Superior temporal gyrus (tissue), 1 donor: ENCODE data around the gene SLC25A15.
"Not testable (repeated sequence)": the region's sequence is repeated elsewhere in the genome, so short reads cannot be mapped to it uniquely, and the experiment has no call there.

Experiments used
- DNase-seq: peaks from one replicate; pipeline ENCODE4 v3.0.0-alpha.2; 2016; ENCODE audit errors: extremely low spot score

SLC25A15 gene

DNA sequence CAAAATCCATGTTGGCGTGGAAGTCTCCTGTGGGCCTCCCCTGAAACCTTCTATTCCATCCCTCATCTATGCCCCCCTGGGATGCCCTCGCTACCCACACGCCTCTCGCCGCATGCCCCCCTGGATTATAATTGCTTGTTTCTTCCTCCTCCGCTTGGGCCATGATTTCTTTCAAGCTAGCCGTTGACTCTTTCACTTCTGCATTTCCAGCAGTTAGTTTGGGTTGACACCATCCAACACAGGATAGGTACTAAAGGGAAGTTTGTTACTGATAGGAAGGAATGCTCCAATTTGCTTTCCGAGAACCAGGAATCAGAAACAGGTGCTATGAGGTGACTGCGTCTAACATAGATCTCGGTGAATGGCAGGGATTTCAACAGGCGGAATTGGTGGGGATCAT lies 7.7 kb upstream of the SLC25A15 start:
- no peak for DNase-seq

DNA sequence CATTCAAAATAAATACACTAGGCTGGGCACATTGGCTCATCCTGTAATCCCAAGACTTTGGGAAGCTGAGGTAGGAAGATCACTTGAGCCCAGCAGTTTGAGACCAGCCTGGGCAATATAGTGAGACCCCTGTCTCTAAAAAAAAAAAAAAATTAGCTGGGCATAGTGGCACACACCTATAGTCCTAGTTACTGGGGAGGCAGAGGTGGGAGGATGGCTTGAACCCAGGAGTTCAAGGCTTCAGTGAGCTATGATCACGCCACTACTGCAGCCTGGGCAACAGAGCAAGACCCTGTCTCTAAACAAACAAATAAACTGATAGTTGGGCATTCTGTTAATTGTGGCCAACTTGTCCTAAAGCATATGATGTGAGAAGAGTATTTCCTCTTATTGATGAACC lies 6.4 kb upstream of the SLC25A15 start:
- not testable (repeated sequence) for DNase-seq

DNA sequence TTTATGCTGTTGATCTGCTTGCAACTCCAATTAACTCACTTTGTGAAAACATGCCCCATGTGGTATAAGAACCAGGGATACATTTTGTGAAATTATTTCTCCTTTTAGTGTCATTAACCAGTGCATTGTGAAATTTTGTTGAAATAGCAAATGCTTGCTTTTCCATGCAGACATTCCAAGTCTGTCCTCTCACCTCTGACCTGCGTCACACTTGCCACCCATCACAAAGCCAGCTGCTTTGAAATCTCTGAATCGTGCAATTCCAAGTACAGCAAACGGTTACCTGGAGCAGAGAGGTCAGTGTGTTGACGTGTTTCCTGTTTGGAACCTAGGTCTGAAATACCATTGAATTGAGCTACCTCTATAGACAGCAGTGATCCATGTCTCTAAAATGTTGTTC lies 4.9 kb upstream of the SLC25A15 start:
- no peak for DNase-seq

DNA sequence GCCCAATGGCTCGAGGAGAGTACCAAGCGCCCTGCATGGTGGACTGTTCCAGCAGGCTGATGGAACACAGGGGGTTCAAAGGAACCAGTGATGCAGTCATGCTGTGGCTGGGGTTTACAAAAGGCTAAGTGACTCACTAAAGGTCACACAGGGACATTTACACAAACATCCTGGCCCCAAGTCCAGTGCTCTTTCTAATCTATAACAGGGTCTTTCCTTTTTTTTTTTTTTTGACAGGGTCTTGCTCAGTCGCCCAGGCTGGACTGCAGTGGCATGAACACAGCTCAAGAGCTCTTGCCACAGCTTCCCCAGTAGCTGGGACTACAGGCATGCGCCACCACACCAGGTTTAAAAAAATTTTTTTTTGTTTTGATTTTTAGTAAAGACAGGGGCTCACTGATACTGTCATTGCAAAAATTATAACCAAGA lies 2.8 kb upstream of the SLC25A15 start:
- DNase-seq: no peak

DNA sequence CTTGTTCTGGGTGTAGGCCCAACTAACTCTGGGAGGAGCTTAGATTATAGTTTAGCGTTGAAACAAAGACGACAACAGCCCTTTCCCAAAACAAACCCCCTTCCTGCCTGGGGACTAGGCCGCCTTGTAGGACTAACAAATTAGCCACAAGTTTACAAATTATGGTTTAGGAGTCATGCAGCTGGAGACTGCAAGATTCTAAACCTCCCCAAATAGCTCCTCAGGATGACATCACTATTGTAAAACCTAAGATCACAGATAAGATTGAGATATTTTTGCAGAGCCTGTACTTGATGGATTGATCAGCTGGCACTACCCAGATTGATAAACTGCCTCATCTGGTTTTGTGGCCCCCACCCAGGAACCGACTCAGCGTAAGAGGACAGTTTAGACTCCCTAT lies 2.3 kb upstream of the SLC25A15 start:
- DNase-seq: no peak

DNA sequence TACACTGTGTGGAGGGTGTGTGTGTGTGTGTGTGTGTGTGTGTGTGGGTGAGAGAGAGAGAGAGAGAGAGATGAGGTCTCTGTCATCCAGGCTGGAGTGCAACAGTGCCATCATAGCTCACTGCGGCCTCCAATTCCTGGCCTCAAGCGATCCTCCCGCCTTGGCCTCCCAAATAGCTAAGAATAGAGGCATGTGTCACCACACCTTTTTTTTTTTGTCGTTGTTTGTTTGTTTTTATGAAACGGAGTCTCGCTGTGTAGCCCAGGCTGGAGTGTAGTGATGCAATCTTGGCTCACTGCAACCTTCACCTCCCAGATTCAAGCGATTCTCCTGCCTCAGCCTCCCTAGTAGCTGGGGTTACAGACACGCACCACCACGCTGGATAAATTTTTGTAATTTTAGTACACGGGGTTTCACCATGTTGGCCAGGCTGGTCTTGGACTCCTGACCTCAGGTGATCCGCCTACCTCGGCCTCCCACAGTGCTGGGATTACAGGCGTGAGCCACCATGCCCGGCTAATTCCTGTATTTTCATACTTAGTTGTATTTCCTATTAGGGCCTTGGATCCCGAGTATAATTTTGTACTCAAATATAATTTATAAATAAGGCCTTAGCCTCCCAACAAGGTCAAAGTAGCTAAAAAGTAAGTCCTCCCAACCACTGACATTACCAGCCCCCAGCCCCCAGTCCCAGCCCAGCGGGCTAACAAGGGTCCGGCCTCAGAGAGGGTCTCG lies 704 bp upstream of the SLC25A15 start:
- not testable (repeated sequence) for DNase-seq

DNA sequence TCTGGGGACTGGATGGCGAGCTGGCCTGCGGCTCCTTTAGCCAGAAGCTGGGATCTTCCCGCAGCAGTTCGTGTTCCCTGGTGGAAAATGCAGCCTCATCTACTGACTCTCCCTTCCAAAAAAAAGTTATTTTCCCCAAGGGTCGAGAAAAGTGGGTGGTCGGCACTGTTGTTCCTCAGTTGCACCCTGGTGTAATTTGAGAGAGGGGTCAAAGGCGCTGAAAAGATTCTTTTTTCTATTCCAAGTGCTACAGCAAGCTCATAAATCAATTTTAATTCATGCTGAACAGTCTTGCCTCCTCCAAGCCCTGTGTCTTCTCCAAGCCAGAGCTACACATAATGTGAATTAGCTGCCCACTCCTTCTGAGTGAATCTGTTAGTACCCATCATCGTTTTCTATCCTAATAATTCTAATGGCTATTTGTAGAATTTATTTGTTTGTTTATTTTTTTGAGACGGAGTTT lies 774 bp downstream of the SLC25A15 start:
- no peak for DNase-seq

DNA sequence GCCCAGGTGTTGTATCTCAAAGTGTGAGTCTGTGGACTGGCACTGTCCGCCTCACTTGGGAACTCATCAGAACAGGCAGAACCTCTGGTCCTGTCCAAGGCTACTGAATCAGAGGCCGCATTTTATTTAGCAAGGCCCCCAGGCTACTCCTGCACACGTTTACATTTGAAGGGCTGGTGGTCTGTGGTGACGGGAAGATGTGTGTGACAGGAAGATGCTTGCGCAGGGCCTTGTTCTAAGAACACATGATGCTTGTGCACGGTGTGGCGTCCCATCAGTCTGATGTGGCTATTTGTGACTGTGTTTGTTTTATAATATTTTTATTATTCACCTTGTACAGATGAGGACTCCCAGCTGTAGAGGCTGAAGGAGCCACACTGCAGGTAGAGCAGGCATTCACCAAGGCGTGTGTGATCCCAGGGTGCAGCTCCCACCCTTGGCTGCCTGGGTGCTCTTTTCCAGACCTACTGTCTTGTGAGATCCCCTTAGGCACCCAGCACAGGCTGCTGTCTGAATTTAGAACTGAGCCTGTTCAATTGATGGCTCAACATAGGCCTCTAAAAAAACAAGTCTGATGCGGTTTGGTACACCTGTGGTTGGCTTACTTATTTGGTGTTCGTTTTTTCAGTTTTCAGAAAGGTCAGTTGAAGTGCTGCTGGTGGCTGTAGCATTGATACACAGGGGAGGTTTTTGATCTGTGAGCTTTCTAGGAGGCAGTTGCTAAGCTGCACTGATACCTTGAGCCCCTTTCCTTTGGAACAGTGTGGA lies 3.1 kb downstream of the SLC25A15 start:
- no peak for DNase-seq

DNA sequence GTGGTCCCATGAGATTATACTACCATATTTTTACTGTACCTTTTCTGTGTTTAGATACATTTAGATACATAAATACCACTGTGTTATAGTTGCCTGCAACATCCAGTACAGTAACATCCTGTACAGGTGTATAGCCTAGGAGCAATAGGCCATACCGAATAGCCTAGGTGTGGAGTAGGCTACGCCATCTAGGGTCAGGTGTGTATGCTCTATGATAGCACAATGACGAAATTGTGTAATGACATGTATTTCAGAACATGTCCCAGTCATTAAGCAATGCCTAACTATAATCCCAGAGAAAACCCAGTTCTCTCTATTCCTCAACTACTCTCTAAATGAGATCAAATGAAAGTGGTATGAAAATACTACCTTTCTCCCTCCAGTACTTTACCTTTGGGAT lies 3.9 kb downstream of the SLC25A15 start:
- DNase-seq: no peak

DNA sequence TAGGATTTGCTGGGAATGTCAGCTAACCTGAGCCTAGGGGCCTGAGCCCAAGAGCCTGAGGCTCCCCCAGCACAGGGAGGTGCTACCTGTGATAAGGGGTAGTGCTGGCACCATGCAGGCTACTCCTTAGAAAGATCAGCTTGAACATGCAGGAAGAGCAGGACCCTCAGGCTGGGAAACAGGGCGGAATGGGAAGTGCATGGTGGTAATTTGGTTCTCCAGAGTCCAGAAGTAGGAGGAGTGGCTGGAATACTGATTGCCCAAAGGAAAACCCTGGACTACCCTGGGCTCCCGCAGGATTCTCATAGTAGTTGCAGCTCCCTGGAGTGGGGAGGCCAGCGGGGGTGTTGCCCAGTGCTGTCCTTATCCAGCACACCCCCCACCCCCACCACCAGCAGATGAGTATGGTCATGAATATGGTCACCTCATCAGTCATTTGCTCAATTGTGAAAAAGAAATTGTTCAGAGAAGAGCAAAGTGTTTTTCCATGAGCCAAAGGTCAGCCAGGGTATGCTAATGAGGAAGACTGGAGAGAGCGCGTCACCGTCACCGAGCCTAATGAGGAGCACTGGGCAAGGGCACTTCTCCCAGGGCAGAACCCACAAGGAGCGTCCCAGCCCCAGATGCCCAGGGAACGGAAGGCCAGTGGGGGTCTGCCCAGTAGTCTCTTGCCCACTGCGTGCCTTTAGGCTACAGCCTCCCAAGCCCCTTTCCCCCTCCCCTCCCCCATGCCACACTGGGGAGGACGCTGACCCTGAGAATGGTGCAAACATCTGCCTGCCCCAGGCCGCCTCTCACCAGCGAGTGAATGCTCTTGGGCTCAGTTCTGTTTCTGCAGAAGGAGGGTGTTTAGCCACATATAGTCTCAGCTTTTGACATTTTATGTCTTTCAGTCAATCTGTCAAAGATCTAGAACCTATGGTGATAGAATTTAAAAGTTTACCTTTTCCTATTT lies 5.3 kb downstream of the SLC25A15 start:
- DNase-seq: no peak

DNA sequence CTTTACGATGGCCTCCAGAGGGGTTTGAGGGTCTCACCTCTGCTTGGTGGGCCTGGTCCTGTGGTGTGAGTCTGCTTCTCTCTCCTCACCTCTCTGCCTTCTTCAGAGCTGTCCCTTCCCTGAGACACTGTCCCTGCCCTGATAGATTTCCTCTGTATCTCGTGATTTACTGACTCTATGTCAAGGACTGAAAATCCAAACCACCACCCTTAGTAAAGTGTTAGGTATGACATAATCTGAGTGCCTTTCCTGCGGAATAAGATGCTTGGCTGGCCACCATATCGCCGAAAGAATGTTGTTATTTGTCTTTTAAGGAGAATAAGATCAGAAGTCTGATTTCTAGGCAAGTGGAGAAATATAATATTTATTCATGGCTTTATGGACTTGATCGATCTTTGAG lies 7.2 kb downstream of the SLC25A15 start:
- no peak for DNase-seq

DNA sequence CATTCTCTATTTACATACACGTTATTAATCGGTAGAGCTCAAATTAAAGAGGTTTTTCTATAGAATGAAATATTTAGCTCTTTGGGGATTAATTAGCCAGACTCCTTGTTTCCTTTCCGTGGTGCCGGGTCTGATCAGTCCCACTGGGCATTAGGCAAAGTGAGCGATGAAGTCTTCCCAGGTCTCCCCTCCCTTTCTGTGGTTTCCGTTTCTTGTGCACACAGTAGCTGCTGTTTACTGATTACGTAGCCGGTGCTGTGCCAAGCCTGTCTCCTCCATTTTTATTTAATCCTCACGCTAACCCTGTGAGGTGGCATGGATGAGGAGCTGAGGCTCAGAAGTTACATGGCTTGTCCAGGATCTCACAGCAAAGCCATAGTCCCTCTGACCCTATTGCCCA lies 9.0 kb downstream of the SLC25A15 start:
- DNase-seq: no peak

DNA sequence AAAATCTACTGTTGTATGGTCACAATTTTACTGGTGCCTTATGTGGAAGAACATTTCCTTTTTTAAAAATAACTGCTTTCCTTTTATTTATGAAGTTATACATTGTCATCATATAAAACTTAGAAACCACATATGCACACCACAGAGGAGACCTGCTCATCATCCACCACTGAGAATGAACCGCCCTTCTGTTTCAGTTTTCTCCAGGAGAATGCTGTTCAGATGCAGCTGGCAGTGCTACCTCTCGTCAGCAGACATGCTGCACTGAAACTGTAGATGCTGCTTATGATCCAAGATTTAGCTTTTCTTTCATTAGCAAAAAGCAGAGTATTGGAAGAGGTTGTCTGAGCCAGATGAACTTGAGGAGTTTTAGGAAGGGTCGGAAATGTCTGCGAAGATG lies 10.1 kb downstream of the SLC25A15 start:
- DNase-seq: no peak

DNA sequence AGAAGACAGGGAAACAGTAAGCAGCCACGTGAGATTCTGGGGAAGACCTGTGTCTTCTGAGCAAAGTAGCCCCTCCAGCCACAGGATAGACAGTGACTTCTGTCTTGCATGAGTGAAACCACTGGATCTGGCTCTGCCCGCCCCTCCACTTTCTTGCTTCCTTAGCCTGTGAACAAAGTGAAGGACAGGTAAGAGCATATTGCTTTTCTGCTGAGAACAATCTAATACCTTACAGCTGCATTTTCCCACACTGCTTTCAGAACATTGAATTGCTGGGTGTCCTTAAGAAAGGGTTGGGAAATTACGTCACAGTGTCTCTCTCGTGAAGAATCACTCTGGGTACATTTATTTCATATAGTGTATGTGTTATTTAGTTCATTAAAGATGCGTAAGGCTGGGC lies 11.1 kb downstream of the SLC25A15 start:
- no peak for DNase-seq

DNA sequence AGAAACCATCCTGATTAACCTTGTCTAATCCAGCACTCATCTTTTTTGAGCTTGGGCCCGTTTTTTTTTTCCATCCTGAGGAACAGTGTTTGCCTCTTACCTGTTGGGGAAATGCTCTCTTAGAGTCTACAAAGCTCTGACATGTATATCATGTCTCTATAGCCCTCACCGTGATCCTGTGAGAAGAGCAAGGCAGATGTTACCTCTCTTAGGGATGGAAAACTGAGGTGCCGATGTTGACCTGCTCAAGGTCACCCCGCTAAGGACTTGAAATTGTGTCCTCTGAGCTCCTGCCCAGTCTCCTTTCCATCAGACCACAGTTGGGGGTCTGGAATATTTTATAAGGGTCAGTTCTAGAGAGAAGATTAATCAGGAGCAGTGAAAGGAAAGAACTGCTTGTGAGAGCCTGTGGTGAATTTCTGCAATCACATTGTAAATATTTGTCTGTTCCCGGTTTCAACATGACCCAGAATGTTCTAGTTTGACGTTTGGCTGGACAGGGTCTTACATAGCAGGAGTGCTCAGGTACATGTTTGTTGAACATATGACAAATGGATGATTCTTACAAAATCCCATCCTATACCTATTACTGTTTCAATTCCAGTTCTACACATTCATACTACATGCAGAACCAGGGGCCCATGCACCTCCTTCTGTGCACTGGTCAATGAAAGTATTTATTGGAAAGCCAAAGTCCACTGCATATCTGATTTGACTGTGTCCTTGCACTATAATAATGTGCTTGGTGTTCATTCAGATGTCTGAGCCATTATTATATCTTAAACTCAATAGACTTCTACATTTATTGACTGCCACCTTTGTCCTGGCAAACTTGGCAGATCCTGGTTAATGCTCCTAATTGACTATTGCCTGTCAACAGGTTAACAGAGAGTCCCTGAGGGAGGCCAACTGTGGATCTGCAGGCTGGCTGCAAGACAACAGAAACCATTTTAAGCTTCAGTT lies 12.1 kb downstream of the SLC25A15 start:
- DNase-seq: no peak

DNA sequence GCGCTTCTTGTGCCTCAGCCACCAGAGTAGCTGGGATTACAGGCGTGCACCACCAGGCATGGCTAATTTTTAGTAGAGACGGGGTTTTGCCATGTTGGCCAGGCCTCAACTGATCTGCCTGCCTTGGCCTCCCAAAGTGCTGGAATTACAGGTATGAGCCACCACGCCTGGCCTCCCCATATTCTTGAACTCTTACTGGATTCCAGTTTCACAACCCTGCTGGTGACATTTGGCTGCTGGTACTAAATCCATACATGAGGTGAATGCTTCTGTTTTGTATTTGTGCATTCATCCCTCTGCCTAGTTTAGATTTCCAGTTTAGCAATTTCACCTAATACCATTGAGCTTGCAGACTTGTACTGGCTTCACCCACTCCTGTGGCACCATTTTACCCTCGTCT lies 13.9 kb downstream of the SLC25A15 start:
- no peak for DNase-seq

DNA sequence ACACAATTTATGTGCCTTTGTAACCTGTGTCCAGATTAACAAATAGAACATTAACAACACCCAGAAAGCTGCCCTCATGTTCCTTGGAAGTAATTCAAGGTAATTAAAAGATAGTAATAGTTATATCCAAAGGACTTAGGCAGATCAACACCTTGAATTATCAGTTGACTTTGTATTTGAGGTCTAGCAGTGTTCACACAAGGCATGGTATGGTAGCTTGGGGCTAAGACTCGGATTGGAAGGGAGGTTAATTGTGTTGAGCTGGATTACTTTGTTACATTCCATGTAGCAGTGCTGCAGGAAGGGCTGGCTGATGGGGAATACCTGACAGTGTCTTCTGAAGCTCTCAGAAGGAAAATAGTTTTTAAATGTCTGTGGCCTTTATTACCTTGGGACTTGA lies 16.8 kb downstream of the SLC25A15 start:
- no peak for DNase-seq

DNA sequence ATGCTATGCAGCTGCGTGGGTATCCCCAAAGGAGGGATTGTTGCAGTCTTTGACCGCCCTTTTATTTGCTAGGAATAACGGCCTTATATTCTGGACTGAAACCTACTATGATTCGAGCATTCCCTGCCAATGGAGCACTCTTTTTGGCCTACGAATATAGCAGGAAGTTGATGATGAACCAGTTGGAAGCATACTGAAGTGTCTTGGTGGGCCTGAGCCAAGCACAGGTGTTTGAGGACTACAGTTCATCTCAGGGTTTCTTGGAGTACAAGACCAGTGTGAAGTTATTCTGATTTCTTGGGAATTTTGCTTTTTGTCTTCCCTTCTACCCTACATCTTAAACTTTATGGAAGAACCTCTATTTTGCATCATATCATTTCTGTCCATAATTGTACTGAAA lies 20.1 kb downstream of the SLC25A15 start:
- DNase-seq: no peak

DNA sequence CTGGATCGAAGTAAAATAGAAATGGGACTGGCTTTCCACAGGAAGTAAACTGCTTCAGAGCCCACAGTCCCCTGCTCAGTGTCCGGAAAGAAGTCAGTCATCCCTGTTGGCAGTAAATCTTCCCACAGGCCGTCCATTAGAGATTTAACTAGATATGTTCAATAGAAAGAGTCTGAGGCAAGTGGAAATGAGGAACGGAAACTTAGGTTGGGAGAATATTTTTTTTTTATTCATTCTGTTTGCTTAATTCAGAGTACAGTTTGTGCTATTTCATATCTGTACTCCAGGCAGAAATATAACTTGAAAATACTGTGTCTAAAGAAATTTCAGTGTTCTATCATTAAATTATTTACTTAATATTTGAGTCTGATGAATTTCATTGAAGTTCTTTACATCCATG lies 22.7 kb downstream of the SLC25A15 start:
- DNase-seq: no peak

DNA sequence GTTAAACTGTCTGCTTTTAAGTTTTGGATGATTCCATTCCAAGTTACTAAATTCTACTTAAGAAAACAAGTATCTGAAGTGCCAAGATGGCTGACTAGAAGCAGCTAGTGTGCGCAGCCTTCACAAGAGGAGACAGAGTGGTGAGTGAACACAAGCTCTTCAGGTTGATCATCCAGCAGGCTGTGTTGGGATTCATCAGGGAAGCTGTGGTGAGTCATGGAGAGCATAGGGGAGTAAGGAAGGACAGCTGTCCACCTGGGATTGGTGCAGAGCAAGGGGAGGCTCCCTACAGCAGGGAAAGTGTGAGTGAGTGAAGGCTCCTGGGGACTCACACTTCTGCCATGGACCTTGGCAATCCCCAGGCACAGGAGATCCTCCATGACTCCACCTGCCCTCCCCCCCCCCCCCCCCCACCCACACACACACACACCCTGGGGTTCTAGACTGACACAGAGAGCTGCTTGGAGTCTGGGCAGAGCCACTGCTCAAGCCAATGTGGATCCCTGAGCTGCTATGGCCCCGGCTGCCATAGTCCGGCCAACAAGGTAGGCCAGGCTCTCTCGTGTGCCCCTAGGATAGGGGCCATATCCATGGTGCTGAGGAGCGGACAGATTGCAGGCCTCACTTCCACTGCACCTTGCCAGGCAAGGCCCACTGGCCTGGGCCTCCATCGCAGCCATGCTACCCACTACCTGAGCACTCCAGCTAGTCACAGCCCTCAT lies 23.5 kb downstream of the SLC25A15 start:
- DNase-seq: no peak
